ENCODE data around the gene DELE1.

Gene DELE1

DNA sequence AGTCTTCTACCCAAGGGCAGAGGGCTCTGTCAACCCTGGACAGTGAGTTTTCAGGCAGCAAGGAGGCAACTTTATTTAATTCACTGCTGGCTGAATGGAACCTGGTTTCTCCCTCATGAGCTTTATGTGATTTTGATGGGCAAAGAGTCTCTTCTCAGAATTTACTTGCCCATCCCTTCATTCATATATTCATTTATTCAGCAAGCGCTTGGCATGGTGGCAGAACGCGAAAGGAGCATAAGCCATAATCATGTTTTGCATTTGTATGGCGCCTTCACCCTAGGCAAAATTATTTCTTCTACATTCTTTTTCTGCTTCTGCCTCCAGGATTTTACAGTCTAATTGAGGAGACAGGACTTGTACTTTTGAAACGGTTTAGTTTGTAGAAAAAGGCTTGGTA, 8.0 kb downstream of the DELE1 start:
- no peaks in the 10 kb centered on the region for H3K4me1 ChIP-seq (ENCODE audit: control insufficient read depth, low read depth, low read length)
- no peak overlapping the region for H3K27ac ChIP-seq (ENCODE audit: low read length)
- H3K4me3 ChIP-seq (ENCODE audit: low read length) = no peak overlapping the region
- no peaks in the 10 kb centered on the region for H3K27me3 ChIP-seq (ENCODE audit: control insufficient read depth, insufficient read depth, low read length)
- H3K9me3 ChIP-seq (ENCODE audit: control insufficient read depth, low read depth, low read length) = no peaks in the 10 kb centered on the region
- peaks cover 90% of the 10 kb centered on the region for H3K36me3 ChIP-seq (ENCODE audit: control insufficient read depth, low read depth, low read length)
- H3K9ac ChIP-seq (ENCODE audit: low read length) = no peak overlapping the region

DNA sequence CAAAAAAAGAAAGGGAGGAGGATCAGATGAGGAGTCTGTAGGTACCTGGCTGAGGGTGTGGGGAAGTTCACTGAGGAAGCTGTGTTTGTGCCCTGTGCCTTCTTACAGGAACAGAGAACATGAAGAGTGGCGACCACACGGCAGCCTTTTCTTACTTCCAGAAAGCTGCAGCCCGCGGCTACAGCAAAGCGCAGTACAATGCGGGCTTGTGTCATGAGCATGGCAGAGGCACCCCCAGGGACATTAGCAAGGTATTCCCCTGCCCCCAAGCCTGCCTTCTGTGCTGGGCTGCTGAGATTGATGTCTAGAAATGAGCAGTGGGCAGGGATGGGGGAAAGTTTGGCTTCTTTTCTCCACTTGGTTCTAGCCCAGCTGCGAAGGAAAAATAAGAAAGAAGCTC, 9.5 kb downstream of the DELE1 start:
- Histone ChIP-seq H3K9me3 (ENCODE audit: control insufficient read depth, low read depth, low read length) (no peaks in the 10 kb centered on the region), H3K36me3 (ENCODE audit: control insufficient read depth, low read depth, low read length) (peaks cover 86% of the 10 kb centered on the region), H3K4me3 (ENCODE audit: low read length) (no peak overlapping the region), H3K4me1 (ENCODE audit: control insufficient read depth, low read depth, low read length) (no peaks in the 10 kb centered on the region), H3K27me3 (ENCODE audit: control insufficient read depth, insufficient read depth, low read length) (no peaks in the 10 kb centered on the region), H3K27ac (ENCODE audit: low read length) (no peak overlapping the region), H3K9ac (ENCODE audit: low read length) (no peak overlapping the region)

- Histone ChIP-seq H3K9ac (ENCODE audit: low read length) (no peak overlapping the region), H3K9me3 (ENCODE audit: control insufficient read depth, low read depth, low read length) (no peaks in the 10 kb centered on the region), H3K4me1 (ENCODE audit: control insufficient read depth, low read depth, low read length) (no peaks in the 10 kb centered on the region), H3K27ac (ENCODE audit: low read length) (no peak overlapping the region), H3K27me3 (ENCODE audit: control insufficient read depth, insufficient read depth, low read length) (no peaks in the 10 kb centered on the region), H3K4me3 (ENCODE audit: low read length) (no peak overlapping the region), H3K36me3 (ENCODE audit: control insufficient read depth, low read depth, low read length) (peaks cover 87% of the 10 kb centered on the region)
Measured at GRCh38 chr5:141934099-141934844, 10.6 kb downstream of the DELE1 start.

GRCh38 chr5:141935538-141935937, 11.9 kb downstream of the DELE1 start:
- Histone ChIP-seq H3K9me3 (ENCODE audit: control insufficient read depth, low read depth, low read length) (no peaks in the 10 kb centered on the region), H3K36me3 (ENCODE audit: control insufficient read depth, low read depth, low read length) (peaks cover 86% of the 10 kb centered on the region), H3K9ac (ENCODE audit: low read length) (no peak overlapping the region), H3K4me3 (ENCODE audit: low read length) (no peak overlapping the region), H3K4me1 (ENCODE audit: control insufficient read depth, low read depth, low read length) (no peaks in the 10 kb centered on the region), H3K27ac (ENCODE audit: low read length) (no peak overlapping the region), H3K27me3 (ENCODE audit: control insufficient read depth, insufficient read depth, low read length) (no peaks in the 10 kb centered on the region)

DNA sequence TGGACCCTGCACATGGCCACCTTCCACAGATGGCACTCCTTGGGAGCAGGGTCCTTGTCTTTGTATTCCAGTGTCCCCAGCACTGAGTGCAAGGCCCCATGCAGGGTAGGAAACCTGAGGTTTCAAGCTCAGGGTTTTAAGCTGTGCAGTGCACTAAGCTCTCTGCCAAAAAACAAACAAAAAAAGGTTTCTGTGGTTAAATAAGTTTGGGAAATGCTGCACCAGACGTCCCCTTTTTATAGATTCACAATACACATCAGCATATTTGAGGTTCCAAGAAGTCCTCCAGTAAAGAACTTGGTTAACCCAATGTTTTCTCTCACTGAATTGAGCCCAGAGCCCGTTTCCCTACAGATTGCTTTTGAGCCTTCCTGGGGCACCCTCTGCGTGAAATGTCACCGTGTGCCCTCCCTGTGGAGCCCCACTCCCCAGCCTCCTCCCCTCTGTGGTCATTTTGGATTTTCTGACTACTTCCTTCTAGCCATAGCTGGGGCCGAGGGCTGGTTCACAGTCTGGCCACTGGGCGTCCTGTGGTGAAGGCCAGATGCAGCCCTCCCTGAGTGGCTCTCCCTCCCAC, 17.1 kb downstream of the DELE1 start:
- Histone ChIP-seq H3K9me3 (ENCODE audit: control insufficient read depth, low read depth, low read length) (no peaks in the 10 kb centered on the region), H3K36me3 (ENCODE audit: control insufficient read depth, low read depth, low read length) (peaks cover 42% of the 10 kb centered on the region), H3K4me3 (ENCODE audit: low read length) (no peak overlapping the region), H3K27me3 (ENCODE audit: control insufficient read depth, insufficient read depth, low read length) (no peaks in the 10 kb centered on the region), H3K9ac (ENCODE audit: low read length) (no peak overlapping the region), H3K4me1 (ENCODE audit: control insufficient read depth, low read depth, low read length) (peaks cover 9% of the 10 kb centered on the region), H3K27ac (ENCODE audit: low read length) (no peak overlapping the region)

DNA sequence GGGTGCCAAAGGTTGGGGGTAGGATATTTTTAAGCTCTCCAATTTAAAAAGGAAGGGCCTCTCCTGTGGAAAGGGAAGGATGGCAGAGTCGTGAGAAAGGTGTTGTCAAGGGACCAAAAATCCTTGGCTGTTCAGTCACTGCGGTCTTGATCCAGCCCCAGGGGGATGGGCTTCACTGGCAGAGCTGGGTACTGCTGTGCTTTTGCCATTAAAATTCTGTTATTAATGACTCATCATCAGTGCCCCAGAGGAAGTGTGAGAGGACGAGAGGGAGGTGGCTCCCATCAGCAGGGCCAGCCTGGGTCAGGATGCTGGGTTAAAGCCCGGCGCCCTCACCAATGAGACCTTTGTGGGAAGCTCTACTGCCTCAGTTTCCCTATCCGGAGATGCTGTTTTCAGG, 17.6 kb downstream of the DELE1 start:
- Histone ChIP-seq H3K4me1 (ENCODE audit: control insufficient read depth, low read depth, low read length) (peaks cover 14% of the 10 kb centered on the region), H3K9me3 (ENCODE audit: control insufficient read depth, low read depth, low read length) (no peaks in the 10 kb centered on the region), H3K27ac (ENCODE audit: low read length) (no peak overlapping the region), H3K4me3 (ENCODE audit: low read length) (no peak overlapping the region), H3K27me3 (ENCODE audit: control insufficient read depth, insufficient read depth, low read length) (no peaks in the 10 kb centered on the region), H3K36me3 (ENCODE audit: control insufficient read depth, low read depth, low read length) (peaks cover 37% of the 10 kb centered on the region), H3K9ac (ENCODE audit: low read length) (no peak overlapping the region)

DNA sequence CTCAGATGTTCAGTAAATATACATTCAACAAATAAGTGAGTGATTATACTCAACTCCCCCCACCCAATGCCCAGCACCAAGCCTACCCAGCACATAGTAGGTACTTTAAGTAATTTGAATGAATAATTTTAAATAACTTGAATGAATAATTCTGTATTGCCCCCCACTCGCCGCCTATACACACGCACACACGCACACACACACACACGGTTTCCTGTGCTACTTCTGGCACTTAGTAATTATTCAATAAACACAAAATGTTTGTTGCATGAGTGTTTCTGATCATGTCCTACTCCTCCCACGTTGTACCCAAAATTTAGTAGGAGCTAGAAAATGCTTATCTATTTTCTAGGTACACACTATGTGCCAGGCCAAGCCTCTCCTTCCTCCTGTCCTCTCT, 18.1 kb downstream of the DELE1 start:
- Histone ChIP-seq H3K9me3 (ENCODE audit: control insufficient read depth, low read depth, low read length) (no peaks in the 10 kb centered on the region), H3K4me1 (ENCODE audit: control insufficient read depth, low read depth, low read length) (peaks cover 14% of the 10 kb centered on the region), H3K27ac (ENCODE audit: low read length) (no peak overlapping the region), H3K4me3 (ENCODE audit: low read length) (no peak overlapping the region), H3K36me3 (ENCODE audit: control insufficient read depth, low read depth, low read length) (peaks cover 32% of the 10 kb centered on the region), H3K9ac (ENCODE audit: low read length) (no peak overlapping the region), H3K27me3 (ENCODE audit: control insufficient read depth, insufficient read depth, low read length) (no peaks in the 10 kb centered on the region)

- Histone ChIP-seq H3K9me3 (ENCODE audit: control insufficient read depth, low read depth, low read length) (no peaks in the 10 kb centered on the region), H3K27ac (ENCODE audit: low read length) (no peak overlapping the region), H3K4me3 (ENCODE audit: low read length) (no peak overlapping the region), H3K27me3 (ENCODE audit: control insufficient read depth, insufficient read depth, low read length) (no peaks in the 10 kb centered on the region), H3K4me1 (ENCODE audit: control insufficient read depth, low read depth, low read length) (peaks cover 14% of the 10 kb centered on the region), H3K9ac (ENCODE audit: low read length) (no peak overlapping the region), H3K36me3 (ENCODE audit: control insufficient read depth, low read depth, low read length) (peaks cover 27% of the 10 kb centered on the region)
Measured at GRCh38 chr5:141942185-141942857, 18.6 kb downstream of the DELE1 start.

- H3K9ac ChIP-seq (ENCODE audit: low read length) = no peak overlapping the region
- no peaks in the 10 kb centered on the region for H3K27me3 ChIP-seq (ENCODE audit: control insufficient read depth, insufficient read depth, low read length)
- H3K4me3 ChIP-seq (ENCODE audit: low read length) = no peak overlapping the region
- H3K4me1 ChIP-seq (ENCODE audit: control insufficient read depth, low read depth, low read length) = peaks cover 14% of the 10 kb centered on the region
- no peaks in the 10 kb centered on the region for H3K9me3 ChIP-seq (ENCODE audit: control insufficient read depth, low read depth, low read length)
- no peak overlapping the region for H3K27ac ChIP-seq (ENCODE audit: low read length)
- peaks cover 15% of the 10 kb centered on the region for H3K36me3 ChIP-seq (ENCODE audit: control insufficient read depth, low read depth, low read length)
Measured at GRCh38 chr5:141944076-141944475, 20.4 kb downstream of the DELE1 start.

DNA sequence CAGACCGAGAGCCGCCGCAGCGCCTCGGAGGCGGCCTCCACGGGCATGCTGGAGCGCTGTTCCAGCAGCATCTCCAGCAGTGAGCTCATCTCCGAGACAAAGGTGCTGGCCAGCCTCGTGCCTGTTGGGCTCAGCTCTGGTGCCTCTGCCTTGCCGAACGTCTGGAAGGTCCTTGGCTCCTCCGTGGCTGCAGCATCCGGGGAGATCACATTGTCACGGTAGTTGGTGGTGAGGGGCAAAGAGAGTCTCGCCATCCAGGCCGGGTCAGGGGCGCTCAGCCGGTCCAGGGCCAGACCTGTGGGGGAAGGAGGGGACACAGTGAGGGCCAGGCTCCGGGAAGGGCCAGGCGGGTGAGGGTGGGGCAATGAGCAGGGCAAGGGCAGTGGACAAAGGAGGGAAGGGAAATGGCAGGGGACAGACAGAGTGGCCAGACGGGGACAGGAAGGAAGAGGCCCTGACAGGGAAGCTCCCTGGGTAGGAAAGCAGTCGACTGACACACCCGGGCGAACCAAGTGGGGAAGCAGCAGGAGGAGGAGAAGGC, 21.9 kb downstream of the DELE1 start:
- H3K9me3 ChIP-seq (ENCODE audit: control insufficient read depth, low read depth, low read length) = no peaks in the 10 kb centered on the region
- no peak overlapping the region for H3K4me3 ChIP-seq (ENCODE audit: low read length)
- no peaks in the 10 kb centered on the region for H3K27me3 ChIP-seq (ENCODE audit: control insufficient read depth, insufficient read depth, low read length)
- peaks cover 14% of the 10 kb centered on the region for H3K4me1 ChIP-seq (ENCODE audit: control insufficient read depth, low read depth, low read length)
- H3K36me3 ChIP-seq (ENCODE audit: control insufficient read depth, low read depth, low read length) = peaks cover 1% of the 10 kb centered on the region
- no peak overlapping the region for H3K9ac ChIP-seq (ENCODE audit: low read length)
- H3K27ac ChIP-seq (ENCODE audit: low read length) = no peak overlapping the region

- H3K27ac ChIP-seq (ENCODE audit: low read length) = no peak overlapping the region
- no peak overlapping the region for H3K4me3 ChIP-seq (ENCODE audit: low read length)
- H3K9me3 ChIP-seq (ENCODE audit: control insufficient read depth, low read depth, low read length) = no peaks in the 10 kb centered on the region
- no peaks in the 10 kb centered on the region for H3K36me3 ChIP-seq (ENCODE audit: control insufficient read depth, low read depth, low read length)
- H3K4me1 ChIP-seq (ENCODE audit: control insufficient read depth, low read depth, low read length) = peaks cover 19% of the 10 kb centered on the region
- no peak overlapping the region for H3K9ac ChIP-seq (ENCODE audit: low read length)
- no peaks in the 10 kb centered on the region for H3K27me3 ChIP-seq (ENCODE audit: control insufficient read depth, insufficient read depth, low read length)
Measured at GRCh38 chr5:141947316-141947715, 23.6 kb downstream of the DELE1 start.
